Measurements from ENCODE around the gene LRRC49.

DNA sequence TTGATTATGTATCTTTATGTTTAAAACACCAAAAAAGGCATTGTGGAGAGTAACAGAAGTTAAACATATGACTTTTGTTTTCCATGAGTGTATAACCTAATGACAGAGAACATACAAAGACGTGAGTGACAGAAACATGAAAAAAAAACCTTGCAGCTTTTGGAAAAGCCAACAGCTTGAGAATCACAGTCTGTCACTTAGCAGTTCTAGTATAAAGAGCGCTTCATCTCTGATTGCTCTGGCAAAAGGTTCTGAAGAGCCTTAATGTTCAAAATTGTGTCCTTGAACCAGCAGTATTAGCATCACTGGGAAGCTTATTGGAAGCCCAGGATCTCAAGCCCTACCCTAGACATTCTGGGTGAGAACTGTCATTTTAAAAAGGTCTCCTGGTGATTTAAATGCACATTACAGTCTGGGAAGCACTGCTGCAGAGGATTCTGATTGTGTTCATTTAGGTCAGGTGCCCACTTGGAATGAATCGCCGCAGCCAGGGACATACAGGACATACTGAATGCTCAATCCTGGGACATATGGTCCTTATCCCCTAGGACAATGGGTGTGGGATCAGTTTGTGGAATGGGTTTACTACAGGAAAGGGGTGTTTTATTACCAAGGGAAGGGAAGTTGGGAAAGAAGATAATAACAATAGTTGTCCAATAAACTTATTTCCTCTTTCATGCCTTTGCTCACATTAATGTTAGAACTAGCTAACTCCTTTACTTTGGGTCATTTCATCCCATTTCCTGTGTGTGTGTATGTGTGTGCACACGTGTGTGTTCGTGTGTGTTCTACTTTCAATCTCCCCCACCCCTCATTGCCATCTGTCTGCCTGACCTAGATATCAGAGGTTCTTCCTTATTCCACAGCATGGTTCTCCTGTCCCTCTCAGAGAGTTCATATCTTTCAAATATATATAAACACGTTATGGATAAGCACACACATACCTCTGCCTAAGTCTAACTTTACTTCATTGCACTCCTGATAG is 55.0 kb downstream of the LRRC49 start:
- TF ChIP-seq POLR2AphosphoS5 (IDR thresholded peaks at IDR 0.05; ENCODE audit: low read depth, low read length) = no peak
- TF ChIP-seq SIN3A (IDR thresholded peaks at IDR 0.05; ENCODE audit: borderline replicate concordance, insufficient read depth, low read length) = no peak
- no peak for TF ChIP-seq REST (IDR thresholded peaks at IDR 0.05; ENCODE audit: insufficient read depth in 1 of 2, low read depth in 2 of 2, low read length in 2 of 2)
- no peak for TF ChIP-seq TAF1 (IDR thresholded peaks at IDR 0.05; ENCODE audit: borderline replicate concordance, insufficient read depth, low read length)
